ENCODE data around the gene ALOX15. TPM values are rescaled to one million over a fixed set of nuclear protein-coding genes. Genes with fewer than 3 reads are reported as not detected.
A peak's percentile ranks its signal among the peaks of the same experiment; 100 is the strongest.
"Not testable (repeated sequence)": the region's sequence is repeated elsewhere in the genome, so short reads cannot be mapped to it uniquely, and the experiment has no call there.

ALOX15 gene
- total RNA-seq, 6 experiments from 2014 or later: not detected

DNA sequence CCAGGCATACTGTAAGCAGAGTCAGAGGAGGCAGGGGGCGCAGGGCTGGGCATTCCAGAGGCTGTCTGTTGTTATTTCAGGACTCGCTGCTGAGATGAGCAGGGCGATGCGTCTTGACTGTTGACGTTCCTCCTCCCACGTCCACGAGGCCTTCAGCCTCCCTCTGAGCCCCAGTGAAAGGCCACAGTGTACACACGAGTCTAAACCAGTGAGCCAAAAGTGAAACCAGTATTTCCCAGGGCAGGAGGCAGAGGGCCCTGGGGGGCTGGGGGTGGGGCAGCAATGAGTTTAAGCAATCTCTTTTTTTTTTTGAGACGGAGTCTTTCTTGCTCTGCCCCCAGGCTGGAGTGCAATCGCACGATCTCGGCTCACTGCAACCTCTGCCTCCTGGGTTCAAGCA, 35.7 kb downstream of the ALOX15 start:
- no peak for DNase-seq
- no peak overlapping the region for H3K27ac Mint-ChIP-seq
- H3K27me3 Mint-ChIP-seq (ENCODE audit: insufficient read depth): peaks cover 46% of the 10 kb centered on the region
- no peak overlapping the region; the same call in 1 of the 2 replicates for H3K4me3 Mint-ChIP-seq
- no peaks in the 10 kb centered on the region for H3K36me3 Mint-ChIP-seq (ENCODE audit: low read depth)
- peaks cover 6% of the 10 kb centered on the region; the same call in 1 of the 2 replicates for H3K4me1 Mint-ChIP-seq (ENCODE audit: low read depth)
- TF ChIP-seq, protein P1, sequence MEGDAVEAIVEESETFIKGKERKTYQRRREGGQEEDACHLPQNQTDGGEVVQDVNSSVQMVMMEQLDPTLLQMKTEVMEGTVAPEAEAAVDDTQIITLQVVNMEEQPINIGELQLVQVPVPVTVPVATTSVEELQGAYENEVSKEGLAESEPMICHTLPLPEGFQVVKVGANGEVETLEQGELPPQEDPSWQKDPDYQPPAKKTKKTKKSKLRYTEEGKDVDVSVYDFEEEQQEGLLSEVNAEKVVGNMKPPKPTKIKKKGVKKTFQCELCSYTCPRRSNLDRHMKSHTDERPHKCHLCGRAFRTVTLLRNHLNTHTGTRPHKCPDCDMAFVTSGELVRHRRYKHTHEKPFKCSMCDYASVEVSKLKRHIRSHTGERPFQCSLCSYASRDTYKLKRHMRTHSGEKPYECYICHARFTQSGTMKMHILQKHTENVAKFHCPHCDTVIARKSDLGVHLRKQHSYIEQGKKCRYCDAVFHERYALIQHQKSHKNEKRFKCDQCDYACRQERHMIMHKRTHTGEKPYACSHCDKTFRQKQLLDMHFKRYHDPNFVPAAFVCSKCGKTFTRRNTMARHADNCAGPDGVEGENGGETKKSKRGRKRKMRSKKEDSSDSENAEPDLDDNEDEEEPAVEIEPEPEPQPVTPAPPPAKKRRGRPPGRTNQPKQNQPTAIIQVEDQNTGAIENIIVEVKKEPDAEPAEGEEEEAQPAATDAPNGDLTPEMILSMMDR (IDR thresholded peaks at IDR 0.05): no peak
- H3K9me3 Mint-ChIP-seq: no peaks in the 10 kb centered on the region

DNA sequence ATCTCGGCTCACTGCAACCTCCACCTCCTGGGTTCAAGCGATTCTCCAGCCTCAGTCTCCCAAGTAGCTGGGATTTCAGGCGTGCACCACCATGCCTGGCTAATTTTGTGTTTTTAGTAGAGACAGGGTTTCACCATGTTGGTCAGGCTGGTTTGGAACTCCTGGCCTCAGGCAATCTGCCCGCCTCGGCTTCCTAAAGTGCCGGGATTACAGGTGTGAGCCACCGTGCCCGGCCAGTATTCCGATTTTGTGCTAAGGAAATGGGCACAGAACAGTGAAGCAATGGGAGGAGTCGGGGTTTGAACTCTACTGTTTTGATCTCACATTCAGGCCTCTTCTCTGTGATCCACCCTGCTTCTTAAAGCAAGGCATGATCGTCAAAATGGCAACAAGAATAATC, 36.7 kb downstream of the ALOX15 start:
- not testable (repeated sequence) for H3K4me1 Mint-ChIP-seq (ENCODE audit: low read depth); DNase-seq; H3K4me3 Mint-ChIP-seq; H3K36me3 Mint-ChIP-seq (ENCODE audit: low read depth); H3K27ac Mint-ChIP-seq; H3K9me3 Mint-ChIP-seq
- H3K27me3 Mint-ChIP-seq (ENCODE audit: insufficient read depth): peaks cover 47% of the 10 kb centered on the region

DNA sequence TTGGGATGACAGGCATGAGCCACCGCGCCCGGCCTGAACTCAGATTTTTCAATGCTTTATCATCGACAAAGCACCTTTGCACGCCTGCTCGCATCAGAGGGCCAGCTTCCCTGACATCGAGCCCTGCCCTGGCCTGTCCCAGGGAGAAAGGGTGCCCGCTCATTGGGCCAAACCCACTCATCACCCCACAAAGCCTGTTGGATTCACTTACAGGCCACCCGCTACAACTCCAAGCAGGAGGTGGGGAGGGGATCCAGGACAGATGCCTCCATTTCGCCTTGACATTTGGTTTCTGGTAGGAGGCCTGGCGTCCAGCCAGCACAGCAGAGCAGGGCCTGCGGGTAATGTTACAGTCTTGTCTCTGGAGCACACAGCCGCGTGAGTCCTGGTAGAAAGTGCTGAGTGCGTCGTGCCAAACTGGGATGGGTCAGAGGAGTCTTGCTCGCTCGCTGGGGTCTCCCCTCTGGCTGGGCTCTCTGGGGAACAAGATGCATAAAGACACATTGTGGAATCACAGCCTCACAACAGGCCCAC, 37.3 kb downstream of the ALOX15 start:
- H3K27ac Mint-ChIP-seq: no peak overlapping the region
- no peak overlapping the region for H3K4me3 Mint-ChIP-seq
- H3K9me3 Mint-ChIP-seq: no peaks in the 10 kb centered on the region
- DNase-seq: peak; percentile 13
- peaks cover 47% of the 10 kb centered on the region for H3K27me3 Mint-ChIP-seq (ENCODE audit: insufficient read depth)
- TF ChIP-seq, protein P1 (IDR thresholded peaks at IDR 0.05): no peak
- peaks cover 6% of the 10 kb centered on the region; the same call in 1 of the 2 replicates for H3K4me1 Mint-ChIP-seq (ENCODE audit: low read depth)
- H3K36me3 Mint-ChIP-seq (ENCODE audit: low read depth): no peaks in the 10 kb centered on the region

DNA sequence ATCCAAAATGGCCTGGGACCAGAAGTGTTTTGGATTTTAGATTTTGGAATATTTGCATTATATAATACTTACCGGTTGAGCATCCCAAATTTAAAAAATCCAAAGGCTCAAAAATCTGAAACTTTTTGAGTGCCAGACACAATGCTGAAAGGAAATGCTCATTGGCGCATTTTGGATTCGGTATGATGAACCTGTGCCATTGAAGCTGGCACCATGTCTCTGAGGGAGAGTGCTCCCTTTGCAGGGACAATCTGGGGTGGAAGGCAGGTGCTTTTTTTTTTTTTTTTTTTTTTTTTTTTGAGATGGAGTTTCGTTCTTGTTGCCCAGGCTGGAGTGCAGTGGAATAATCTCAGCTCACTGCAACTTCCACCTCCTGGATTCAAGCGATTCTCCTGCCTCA, 39.4 kb downstream of the ALOX15 start:
- DNase-seq: no peak
- TF ChIP-seq, protein P1 (IDR thresholded peaks at IDR 0.05): no peak
- H3K27ac Mint-ChIP-seq: no peak overlapping the region
- no peaks in the 10 kb centered on the region for H3K36me3 Mint-ChIP-seq (ENCODE audit: low read depth)
- peaks cover 44% of the 10 kb centered on the region for H3K27me3 Mint-ChIP-seq (ENCODE audit: insufficient read depth)
- H3K4me3 Mint-ChIP-seq: no peak overlapping the region
- H3K4me1 Mint-ChIP-seq (ENCODE audit: low read depth): no peaks in the 10 kb centered on the region
- H3K9me3 Mint-ChIP-seq: no peaks in the 10 kb centered on the region

DNA sequence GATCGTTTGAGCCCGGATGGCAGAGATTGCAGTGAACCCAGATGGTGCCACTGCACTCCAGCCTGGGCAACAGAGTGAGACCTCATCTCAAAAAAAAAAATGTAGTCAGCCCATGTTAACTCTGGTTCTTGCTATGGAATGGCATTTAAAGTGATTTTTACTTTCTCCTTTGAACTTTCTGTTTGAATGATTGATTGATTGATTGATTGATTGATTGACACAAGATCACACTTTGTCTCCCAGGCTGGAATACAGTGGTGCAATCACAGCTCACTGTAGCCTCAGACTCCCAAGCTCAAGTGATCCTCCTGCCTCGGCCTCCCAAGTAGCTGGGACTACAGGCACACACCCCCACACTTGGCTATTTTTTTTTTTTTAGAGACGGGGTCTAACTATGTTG, 40.2 kb downstream of the ALOX15 start:
- DNase-seq: no peak

DNA sequence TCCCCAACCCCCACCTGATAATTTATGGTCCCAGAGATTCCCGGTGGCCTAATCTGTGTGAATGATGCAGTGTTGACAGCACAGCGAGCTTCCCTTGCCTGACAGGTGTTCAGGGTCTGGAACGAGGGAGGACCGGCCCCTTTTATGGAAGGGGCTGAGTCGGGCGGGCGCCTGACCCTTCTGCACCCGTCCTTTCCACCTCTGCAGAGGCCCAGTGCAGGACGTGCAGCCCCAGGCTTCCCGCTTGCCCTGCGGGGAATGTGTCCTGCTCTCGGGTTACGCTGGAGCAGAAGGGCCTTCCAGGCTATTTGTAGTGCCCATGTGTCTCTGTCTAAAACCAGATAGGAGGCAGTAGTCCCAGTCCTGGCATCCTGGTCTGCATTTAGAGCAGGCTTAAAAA, 40.9 kb downstream of the ALOX15 start:
- Mint-ChIP-seq H3K4me1 (ENCODE audit: low read depth) (no peaks in the 10 kb centered on the region), H3K36me3 (ENCODE audit: low read depth) (no peaks in the 10 kb centered on the region), H3K4me3 (no peak overlapping the region), H3K27ac (no peak overlapping the region), H3K9me3 (no peaks in the 10 kb centered on the region), H3K27me3 (ENCODE audit: insufficient read depth) (peaks cover 43% of the 10 kb centered on the region)
- TF ChIP-seq, protein P1 (IDR thresholded peaks at IDR 0.05): no peak
- no peak for DNase-seq

More for the DNA sequence above, 40.2 kb downstream of the ALOX15 start:
- Mint-ChIP-seq H3K9me3 (no peaks in the 10 kb centered on the region), H3K27ac (no peak overlapping the region), H3K36me3 (ENCODE audit: low read depth) (no peaks in the 10 kb centered on the region), H3K27me3 (ENCODE audit: insufficient read depth) (peaks cover 43% of the 10 kb centered on the region), H3K4me3 (no peak overlapping the region), H3K4me1 (ENCODE audit: low read depth) (no peaks in the 10 kb centered on the region)
- TF ChIP-seq, protein P1 (IDR thresholded peaks at IDR 0.05): no peak
